GM21825 (cell line): ENCODE results near the gene LIX1.
"Not testable (repeated sequence)": the region's sequence is repeated elsewhere in the genome, so short reads cannot be mapped to it uniquely, and the experiment has no call there.

Source experiments
- ATAC-seq: cut with Tn5 transposase; IDR thresholded peaks from one replicate; pipeline ENCODE4 v1.9.1; 2021; ENCODE audit warnings: mild to moderate bottlenecking, moderate library complexity; ENCODE audit not compliant: unreplicated experiment

The LIX1 gene

DNA sequence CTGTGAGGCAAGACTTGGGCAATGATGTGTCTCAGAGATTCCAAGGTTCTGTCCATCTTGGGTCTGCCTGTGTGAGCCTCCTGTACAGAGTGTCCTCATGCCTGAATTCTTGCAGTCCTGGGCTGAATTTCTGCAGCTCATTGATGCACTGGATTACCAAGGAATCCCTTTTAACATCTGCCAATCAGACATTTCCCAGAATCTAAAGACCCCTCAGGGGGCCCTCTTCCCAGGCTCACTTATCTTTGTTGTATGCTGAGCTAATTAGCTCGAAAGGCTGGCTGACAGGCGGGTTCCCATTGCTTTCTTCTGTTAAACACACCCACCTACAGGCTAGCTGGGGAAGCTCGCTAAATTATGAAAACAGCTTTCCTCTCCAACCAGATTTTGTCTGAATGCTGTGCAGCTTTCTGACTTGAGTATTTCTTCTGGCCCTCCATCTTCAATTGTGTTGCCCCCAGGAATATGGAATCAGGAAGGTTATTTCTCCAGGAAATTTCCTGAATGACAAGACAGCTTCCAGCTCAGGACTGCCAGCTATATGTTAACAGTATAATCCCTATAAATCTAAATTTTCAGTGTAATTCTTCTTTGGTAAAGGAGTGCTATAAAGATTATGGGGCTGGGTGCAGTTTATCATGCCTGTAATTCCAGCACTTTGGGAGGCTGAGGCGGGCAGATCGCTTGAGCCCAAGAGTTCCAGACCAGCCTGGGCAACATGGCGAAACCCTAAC is at the start of gene LIX1:
LIX1 (minus strand) TSS at position 91 of the 734 bp plus-strand sequence; CDS start at position 56, 35 bp downstream.
- ATAC-seq = peak; percentile 83

DNA sequence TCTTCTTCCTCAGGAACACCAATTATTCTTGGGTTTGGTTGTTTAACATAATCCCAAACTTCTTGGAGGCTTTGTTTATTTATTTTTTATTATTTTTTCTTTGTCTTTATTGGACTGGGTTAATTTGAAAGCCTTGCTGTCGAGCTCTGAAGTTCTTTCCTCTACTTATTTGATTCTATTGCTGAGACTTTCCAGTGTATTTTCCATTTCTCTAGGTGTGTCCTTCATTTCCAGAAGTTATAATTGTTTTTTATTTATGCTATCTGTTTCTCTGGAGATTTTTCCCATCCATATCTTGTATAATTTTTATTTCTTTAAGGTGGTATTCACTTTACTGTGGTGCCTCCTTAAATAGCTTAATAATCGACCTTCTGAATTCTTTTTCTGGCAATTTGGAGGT is 49.5 kb upstream of the LIX1 start:
- ATAC-seq = no peak

DNA sequence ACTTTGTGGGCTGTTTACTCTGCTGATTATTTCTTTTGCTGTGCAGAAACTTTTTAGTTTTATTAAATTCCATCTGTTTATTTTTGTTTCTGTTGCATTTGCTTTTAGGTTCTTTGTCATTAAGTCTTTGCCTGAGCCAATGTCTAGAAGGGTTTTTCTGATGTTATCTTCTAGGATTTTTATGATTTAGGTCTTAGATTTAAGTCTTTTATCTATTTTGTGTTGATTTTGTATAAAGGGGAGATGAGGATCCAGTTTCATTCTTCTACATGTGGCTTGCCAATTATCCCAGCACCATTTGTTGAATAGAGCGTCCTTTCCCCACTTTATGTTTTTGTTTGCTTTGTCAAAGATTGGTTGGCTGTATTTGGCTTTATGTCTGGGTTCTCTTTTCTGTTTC is 47.1 kb upstream of the LIX1 start:
- not testable (repeated sequence) for ATAC-seq

DNA sequence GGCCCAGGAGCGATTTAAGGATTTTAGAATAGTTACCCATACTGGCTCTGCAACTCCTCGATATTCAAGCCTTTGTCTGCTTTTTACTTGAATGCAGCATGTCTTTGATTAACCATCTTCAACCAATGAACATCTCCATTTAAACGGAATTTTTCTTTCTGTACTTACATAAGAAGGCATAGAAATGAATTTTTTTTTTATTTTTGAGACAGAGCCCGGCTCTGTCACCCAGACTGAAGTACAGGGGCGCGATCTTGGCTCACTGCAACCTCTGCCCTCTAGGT is 41.5 kb upstream of the LIX1 start:
- no peak for ATAC-seq

DNA sequence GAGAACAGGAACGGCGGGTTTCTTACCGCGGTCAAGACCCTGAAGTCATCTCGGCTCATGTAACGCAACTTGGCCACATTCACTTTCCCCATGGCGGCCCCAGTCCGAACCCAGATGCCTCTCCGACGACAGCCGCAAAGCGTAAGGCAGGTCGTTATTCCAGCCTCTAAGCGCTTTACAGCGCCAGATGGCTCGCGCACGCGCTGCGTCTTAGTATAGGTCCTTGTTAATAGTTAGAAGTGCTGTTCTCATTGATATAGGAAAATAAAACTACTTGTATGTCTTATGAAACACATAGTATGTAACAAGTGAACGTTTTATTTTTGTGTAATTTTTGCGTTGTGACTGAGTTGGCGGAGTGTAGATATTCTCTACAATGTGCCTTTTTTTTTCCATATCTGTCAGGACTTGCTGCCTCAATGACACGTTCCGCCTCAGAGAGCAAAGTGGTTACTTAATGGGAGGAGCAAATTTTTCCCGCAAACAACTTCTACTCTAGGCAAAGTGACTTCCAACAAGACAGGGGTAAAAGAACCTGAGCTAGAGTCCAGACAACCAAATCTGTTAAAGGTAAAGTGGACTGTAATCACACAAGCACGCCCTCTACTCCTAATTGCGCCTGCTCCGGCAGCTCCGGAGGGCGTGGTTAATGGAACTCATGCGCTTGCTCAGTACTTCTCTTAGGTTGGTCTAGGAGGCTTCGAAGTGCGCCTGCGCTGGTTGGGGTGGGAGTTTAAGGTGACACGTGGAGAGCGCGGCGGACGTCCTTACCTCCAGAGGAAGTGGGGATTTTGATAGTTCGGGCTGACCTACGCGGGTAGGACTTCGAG is 40.9 kb upstream of the LIX1 start, which contains the start of gene RIOK2:
RIOK2 (minus strand) TSS at position 148 of the 830 bp plus-strand sequence; CDS start at position 92, 56 bp downstream.
- ATAC-seq = peak; percentile 92

DNA sequence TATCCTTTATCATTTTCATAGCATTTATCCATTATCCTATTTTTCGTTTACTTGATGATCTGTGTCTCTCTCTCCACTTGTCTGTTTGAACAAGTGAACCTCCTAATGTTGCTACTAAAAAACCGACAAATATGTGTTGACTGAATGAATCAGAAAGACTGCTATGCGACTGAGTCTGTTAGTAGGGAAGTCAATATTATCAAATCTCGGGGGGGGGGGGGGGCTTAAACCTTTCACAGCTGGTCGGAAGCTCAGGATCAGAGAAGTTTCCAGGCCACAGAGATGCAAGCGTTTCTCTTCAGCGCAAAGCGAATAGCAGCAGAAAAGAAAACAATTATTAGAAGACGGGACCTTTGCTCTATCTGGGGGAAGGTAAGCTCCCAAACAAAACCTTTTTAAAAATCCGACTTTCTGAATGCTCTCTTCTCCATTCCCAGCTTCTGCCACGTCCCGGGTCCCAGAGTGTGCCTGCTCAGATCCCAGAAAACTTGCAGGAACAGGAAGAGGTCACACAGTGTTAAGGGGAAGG is 40.2 kb upstream of the LIX1 start:
- ATAC-seq = no peak

DNA sequence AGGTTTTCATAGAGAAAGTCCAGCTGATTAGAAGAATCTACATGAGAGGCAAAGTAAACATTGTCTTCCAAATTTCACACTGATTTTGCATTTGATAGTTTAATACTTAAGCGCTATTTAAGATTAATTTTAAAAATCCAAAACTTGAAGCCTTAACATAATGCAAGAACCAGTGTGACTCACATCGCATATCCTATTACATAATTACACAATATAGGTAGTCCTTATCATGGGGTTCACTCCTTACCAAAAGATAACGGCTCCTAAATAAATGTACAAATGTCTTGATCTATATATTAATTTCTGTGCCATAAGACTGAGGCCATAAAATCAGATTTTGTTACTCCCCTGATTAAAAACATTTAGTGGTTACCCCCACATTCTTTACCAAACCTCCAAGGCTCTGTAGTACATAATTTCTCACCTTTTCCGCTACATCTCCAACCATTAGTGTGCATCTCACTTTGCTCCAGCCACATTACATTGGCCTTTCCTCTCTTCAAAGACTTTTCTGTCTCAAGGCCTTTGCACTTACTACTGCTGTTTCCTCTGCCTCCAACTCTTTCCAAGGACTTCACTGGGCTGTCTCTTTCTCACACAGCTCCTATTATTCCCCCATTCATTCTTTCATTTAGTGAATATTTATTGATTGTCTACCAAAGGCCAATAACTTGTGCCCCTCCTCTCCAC is 39.6 kb upstream of the LIX1 start:
- no peak for ATAC-seq

DNA sequence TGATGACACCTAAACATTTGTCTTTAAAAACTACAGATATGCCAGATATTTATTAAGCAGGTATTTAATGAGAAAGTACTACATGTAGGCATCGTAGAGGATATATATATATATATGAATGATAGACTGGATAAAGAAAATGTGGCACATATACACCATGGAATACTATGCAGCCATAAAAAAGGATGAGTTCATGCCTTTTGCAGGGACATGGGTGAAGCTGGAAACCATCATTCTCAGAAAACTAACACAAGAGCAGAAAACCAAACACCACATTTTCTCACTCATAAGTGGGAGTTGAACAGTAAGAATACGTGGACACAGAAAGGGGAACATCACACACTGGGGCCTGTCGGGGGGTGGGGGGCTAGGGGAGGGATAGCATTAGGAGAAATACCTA is 37.0 kb upstream of the LIX1 start:
- not testable (repeated sequence) for ATAC-seq

DNA sequence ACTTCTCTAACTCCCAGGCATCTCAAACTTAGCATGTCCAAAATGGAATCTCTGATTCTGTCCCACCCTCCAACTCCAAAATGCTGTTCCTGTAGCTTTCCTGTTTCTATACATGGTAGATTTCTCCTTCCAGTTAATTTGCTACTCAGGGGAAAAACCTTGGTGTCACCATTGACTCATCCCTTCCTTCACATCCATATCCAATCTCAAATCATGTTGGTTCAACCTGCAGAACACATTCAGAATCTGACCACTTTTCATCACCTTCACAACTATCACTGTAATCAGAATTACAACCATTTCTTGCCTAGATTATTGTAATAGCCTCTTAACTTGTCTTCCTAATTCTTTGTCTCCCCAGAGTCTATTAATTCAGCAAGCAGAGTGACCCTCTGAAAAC is 29.8 kb upstream of the LIX1 start:
- ATAC-seq = no peak

DNA sequence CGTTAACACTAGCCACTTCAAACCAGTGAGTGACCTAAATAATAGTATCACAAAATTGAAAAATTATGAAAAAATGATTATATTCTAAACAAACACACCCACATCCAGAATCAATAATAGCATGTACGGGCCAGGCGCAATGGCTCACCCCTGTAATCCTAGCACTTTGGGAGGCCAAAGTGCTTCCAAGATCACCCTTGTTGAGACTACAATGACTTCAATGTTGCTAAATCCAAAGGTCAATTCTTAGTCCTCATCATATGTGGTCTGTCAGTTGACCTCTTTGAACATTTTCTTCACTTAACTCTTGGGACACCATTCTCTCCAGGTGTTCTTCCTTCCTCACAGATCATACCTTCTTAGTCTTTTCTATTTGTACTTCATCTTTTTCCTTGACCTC is 29.3 kb upstream of the LIX1 start:
- no peak for ATAC-seq

DNA sequence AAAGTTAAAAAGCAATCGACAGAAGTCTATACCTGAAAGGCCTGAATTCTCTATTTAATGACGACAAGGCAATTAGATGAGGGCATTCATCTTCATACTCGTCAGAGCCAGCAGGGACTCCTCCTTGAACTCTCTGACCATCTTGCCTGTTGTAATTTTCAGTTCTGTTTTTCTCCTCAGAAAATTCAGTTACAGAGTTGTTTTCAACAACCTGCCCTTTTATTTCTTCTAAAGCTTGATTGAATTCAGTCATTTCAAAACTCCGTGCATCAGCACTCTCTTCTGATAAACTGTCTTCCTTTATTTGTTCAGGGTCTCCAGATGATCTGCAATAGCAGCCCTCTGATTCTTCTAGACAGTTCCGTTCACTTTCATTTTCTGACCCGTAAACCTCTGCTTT is 25.0 kb upstream of the LIX1 start:
- peak; percentile 76 for ATAC-seq

DNA sequence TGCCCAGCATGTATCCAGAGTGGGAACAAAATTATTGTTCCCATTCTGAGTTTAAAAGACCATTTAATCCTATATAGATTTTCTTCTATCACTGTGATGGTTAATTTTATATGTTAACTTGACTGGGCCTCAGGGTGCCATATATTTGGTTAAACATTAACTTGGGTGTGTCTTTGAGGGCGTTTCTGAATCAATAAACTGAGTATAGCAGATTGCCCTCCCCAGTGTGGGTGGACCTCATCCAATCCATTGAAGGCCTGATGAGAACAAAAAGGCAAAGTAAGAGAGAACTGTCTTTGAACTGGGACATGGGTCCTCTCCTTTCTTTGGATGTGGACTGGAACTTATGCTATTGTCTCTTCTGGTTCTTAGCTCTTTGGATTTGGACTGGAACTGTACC is 23.3 kb upstream of the LIX1 start:
- ATAC-seq = no peak

DNA sequence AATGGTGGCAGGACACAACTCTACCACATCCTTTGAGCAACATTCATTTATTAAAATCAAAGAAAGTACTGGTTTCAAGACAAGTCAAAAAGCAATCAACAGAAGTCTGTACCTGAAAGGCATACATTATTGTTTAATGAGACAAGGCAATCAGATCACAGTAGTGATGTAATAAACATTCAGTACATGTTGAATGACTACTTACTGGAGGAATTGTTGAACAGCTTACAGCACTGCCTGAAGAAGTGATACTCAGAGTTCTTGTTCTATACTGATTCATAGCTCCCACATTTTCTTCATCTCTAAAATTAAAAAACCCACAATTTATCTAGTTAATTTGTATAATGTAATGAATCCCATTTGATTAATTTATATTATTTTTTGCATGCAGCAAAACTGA is 22.4 kb upstream of the LIX1 start:
- ATAC-seq = no peak

DNA sequence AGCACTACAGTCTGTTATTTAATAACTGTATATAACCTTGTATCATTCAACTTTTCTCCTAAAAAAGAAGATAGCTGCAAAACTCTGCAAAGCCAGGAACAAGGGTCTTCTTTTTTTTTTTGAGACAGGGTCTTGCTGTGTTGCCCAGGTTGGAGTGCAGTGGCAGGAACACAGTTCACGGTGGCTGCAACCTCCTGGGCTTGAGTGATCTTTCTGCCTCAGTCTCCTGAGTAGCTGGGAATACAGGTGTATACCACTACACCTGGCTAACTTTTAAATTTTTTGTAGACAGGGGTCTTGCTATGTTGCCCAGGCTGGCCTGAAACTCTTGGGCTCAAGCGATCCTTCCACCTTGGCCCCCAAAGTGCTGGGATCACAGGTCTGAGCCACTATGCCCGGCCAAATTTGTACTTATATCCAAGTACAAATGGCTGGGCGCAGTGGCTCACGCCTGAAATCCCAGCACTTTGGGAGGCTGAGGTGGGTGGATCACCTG is 21.4 kb upstream of the LIX1 start:
- ATAC-seq = no peak

DNA sequence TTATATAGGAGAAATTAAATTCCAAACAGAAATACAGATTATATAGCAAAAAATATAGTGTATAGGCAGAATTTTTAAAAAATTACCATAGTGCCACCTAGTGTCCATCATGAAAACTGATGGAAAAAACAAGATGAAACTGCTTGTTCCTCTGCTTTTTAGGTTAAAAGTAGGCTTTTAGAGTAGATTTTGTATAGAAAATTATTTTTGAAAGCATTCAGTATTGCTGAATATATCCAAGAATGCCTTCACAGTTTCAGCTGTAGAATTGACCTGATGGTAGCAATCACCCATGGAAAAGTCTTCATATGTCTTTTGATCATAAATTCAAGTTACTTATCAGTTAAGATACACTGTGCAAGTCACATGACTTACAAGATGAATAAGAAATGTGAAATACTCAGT is 21.0 kb upstream of the LIX1 start:
- ATAC-seq = no peak

DNA sequence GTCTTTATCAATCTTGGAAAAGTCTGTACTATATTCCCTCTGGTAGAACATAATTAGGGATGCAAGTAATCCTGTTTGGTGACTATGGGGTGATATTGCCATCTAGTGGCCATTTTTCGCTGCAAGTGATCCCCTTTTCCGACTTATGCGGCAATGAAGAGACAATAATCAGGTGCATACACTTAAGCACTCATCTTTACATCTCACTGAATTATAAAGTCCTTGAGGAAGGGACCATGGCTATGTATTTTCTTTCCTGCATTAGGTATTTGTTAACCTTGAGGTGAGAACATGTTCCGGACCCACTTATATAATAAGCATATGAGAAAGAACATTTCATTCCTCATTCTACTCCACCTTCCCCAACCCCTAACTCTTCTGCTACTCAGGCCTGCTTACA is 19.6 kb upstream of the LIX1 start:
- ATAC-seq = no peak

DNA sequence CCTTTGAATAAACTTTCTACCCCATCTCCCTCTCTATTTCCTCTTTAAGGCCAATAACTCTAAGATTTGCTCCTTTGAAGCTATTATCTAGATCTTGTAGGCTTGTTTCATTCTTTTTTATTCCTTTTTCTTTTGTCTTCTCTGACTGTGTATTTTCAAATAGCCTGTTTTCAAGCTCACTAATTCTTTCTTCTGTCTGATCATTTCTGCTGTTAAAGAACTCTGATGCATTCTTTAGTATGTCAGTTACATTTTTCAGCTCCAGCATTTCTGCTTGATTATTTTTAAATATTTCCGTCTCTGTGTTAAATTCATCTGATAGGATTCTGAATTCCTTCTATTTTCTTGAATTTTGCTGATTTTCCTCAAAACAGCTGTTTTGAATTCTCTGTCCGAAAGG is 15.3 kb upstream of the LIX1 start:
- no peak for ATAC-seq

DNA sequence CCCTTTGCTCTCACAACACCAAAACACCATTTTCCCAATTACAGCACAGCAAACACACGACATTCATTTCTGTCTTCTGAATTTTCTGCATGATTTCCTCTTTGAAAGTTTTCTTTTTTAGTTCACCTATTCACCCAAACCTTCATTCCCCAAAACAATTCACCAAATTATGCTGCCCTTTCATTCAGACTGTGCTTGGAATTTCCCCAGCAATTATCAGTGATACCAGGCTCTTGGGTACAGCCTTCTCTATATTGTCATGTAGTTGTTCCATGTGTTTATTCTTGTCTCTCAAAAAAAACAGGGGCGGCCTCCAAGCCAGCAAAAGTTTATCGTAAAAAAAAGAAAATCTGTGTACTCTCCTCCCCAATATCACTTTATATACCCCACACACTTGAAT is 9.0 kb upstream of the LIX1 start:
- ATAC-seq = no peak

DNA sequence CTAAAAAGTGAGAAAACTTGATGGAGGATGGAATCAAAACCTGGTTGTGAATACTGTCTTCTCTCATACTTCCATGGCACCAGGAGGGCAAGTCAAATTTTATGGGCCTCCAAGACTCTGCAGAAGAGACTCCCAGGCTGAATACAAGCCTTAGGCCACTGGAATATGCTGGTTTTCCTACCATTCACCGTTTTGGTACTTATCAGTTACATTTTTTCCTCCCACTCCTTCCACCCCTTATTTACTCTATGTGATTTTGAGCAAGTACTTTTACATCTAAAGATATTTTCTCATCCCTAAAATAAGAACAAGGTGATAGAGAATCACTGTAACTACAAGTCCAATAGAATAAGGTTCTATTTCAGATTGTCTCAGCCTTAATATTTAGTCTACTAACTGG is 8.0 kb upstream of the LIX1 start:
- ATAC-seq = no peak

DNA sequence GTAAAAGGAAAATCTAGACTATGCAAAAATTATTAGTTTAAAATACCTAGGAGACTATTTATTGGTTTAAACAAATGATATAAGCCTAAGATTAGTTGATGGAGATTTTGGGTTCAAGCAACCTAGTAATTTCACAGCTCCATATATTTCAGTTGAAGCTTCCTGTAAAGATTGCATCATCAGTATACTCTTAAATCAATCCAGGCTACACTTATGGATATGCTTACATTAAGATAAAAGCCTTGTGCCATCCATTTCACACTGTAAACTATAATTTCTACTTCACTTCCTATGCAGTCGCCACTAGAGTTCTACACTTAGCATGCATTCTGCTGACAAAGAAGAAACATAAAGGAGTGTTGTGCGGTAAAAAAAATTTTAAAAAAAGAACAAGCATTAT is 7.3 kb upstream of the LIX1 start:
- no peak for ATAC-seq

DNA sequence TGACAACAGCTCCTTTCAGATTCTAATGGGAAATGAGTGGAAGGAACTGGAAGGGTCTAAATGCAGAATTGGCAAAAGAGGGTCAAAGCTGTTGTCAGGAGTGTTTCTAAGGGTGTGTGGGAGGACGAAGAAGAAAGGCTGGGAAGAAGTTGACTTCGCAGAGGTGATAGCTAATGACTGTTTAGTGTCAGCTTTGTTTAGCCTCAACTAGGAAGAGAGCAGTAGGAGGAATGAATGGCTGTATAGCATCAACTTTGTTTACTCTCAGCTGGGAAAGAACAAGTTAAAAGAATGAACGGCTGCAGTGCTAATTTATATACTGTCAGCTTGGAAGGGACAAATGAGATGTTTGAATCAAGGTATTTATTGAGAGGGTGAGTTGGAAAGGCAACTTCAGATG is 5.9 kb upstream of the LIX1 start:
- ATAC-seq = no peak
